Occipital lobe (tissue), 2 donors: ENCODE measurements around the gene B4GALT1. TPM values are rescaled to one million over a fixed set of nuclear protein-coding genes. Genes with fewer than 3 reads are reported as not detected.

Experiments
- DNase-seq: peaks from one replicate; lab custom pipeline; 2025; lab: John Stamatoyannopoulos, UW
- total RNA-seq: library from RNA; depleted of rRNA; stranded (reverse); fragments of >200 nt; gene quantifications from one replicate; pipeline ENCODE4 v1.2.3, GENCODE V29; 2014

Gene B4GALT1
- total RNA-seq, 1 donor from 2014 or later: 1.2 TPM

DNA sequence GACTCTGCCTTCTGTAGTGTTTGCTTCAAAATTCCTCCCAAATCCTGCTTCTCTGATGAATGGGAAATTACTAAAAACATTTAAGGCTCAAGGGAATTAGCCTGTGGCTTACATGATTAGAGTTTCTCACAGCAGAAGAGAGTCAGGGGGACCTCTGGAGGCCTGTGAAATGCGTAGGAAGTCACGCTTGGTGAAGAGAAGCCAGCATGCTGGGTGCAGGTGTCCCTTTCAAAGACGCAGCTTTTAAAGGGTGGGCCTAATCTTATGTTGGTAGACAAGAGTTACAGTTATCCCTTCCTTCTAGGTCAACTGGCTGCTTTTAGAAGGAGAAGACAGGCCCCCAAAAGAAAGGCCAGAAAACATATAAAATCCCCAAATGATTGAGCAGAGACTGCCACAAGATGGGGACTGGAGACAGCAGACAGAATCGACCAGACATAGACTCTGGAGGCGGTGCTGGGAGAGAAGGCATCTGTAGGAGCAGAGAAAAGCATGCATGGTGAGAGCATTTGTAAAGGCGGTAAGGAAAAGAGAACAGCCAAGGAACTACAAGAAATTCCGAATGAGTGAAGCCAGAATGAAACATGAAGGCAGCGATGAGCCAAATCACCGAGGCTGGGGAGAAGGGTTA, 42.3 kb downstream of the B4GALT1 start:
- no peak for DNase-seq

DNA sequence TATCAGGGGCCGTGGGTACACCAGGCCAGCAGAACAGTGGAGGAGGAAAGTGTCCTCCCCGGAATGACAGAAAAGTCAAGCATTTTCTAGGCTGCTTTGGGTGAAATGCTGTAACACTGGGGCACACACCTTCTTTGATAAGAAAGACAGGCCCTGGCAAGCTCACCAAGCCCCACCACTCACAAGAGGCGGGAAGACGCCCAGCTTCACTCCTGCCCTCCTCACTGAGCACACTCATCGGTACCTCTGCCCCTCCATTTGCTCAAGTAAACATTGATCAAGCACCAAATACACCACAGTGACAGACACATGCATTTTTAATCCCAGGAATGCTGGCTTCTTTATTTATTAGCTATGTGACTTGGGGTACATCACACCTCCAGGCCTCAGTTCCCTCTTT, 43.1 kb downstream of the B4GALT1 start:
- DNase-seq: no peak

- no peak for DNase-seq
These were observed 43.6 kb downstream of the B4GALT1 start for GRCh38 chr9:33123407-33124031.

DNA sequence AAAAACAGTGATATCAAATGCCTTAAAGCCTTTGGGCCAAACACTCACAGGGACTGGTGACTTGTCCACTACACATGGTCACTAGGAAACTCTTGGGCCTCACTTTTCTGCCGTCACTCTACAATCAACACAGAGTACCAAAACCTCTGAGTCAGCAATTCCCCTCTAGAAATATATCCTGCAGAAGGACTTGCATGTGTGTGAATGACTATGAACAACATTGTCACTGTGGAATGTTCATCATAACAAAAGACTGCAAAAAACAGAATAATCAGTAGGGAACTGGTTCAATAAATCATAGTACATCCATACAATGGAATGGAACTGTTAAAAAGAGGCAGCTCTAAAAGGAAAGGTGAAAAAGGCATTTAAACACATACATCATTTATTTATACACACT, 46.5 kb downstream of the B4GALT1 start:
- DNase-seq: no peak

- no peak for DNase-seq
These were observed 49.3 kb downstream of the B4GALT1 start for GRCh38 chr9:33117796-33118195.

- DNase-seq: no peak
These were observed 49.8 kb downstream of the B4GALT1 start for GRCh38 chr9:33117306-33117705.

GRCh38 chr9:33116860-33117259, 50.3 kb downstream of the B4GALT1 start:
- no peak for DNase-seq

DNA sequence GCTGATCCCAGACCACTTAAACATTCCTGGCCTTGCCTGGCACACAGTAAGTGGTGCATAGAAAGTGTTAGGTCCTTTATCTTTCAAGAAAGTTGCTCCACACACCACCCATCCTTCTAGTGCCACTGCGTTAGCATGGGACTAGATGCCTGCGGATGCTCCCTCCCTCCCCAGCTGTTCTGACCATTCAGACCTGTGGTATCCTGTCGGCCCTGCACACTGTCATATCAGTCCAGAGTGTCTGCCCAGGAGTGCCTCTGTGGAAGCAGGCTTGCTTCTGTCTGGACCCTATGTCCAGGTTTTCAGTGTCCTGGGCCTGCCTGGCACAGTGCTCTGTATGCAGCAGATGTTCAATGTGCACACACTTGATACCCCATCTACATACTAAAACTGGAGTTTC, 52.4 kb downstream of the B4GALT1 start:
- no peak for DNase-seq

DNA sequence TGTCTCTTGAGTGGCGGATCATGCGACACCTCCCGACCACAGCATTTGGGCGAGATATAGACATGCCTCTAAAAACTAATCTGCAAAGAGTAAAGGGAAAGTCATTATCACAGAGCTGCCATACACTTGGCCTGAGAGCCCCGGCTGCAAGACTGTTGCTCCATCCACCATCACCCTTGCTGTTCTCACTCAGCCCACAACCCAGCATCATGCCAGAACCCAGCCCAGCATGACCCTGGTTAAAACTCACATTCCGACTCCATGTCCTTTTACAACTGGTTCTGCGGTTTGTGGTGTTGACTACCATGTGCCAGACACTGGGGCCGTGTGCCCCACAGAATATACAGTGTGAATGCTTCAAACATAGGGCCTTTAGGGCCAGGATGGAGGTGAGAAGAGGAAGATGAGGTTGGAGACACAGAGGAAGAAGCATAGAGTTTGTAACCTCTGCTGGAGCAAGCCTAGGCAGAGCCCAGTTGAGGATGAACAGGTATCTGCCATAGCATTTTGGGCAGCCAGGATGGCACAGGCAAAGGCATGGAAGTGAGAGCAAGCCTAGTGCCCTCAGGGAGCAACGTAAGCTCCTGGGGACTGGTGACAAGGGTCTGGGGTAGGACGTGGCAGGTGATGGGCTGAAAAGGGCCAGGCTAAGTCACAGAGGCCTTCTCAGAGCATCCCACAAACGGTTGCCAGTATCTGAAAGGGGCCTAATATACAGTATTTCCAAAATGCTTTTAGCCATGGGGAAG, 53.2 kb downstream of the B4GALT1 start:
- DNase-seq: no peak

DNA sequence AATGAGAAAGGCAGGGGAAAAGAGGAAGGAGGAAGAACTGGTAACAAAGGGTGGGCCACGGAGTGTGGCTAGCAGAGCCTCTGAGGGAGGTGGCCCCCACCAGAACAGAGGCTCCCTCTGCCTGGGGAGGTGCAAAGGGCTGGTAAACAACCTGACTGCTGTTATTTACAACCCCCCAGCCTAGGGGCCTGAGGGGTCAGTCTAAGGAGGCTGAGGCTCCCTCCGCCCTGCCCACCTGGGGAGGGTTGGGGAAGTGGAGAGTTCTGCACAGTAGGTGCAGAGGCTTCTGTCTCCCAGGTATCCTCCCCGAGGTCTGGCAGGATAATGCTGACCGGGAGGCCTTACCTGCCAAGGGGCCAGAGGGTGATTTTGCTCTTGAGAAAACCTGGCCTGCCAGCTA, 55.0 kb downstream of the B4GALT1 start:
- no peak for DNase-seq

- no peak for DNase-seq
These were observed 55.5 kb downstream of the B4GALT1 start for GRCh38 chr9:33111631-33112030.

DNA sequence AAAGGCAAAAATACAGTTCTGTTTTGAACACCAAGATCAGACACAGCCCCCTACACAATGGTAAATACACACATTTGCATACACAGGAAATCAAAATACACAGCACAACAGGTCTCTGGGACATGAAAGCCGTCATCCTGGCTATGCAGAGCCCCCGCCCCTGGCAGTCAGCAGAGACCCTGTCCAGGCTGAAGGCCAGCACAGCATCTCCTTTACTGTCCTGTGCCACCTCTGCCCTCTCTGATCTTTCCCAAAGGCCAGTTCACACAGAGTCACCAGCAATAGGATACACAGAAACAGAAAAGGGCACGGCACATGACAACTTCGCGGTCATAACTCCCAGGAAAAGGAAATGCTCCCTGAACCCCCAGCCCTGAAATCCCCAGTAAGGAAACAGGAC, 56.5 kb downstream of the B4GALT1 start:
- DNase-seq: no peak

GRCh38 chr9:33109850-33110595, 57.1 kb downstream of the B4GALT1 start:
- no peak for DNase-seq

DNA sequence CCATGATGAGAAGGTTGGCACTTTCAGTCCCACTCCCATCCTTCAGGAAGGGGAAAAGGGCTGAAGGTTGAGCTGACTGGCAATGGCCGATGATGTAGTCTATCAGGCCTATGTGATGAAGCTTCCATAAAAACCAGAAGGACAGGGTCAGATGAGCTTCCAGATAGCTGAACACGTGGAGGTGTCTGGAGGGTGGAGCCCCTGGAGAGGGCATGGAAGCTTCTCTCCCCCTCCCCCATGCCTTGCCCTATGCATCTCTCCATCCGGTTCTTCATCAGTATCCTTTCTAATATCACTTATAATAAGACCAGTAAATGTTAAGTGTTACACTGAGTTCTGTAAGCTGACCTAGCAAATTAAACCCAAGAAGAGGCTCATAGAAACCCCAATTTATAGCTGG, 58.0 kb downstream of the B4GALT1 start:
- DNase-seq: no peak

GRCh38 chr9:33108472-33108871, 58.7 kb downstream of the B4GALT1 start:
- no peak for DNase-seq

DNA sequence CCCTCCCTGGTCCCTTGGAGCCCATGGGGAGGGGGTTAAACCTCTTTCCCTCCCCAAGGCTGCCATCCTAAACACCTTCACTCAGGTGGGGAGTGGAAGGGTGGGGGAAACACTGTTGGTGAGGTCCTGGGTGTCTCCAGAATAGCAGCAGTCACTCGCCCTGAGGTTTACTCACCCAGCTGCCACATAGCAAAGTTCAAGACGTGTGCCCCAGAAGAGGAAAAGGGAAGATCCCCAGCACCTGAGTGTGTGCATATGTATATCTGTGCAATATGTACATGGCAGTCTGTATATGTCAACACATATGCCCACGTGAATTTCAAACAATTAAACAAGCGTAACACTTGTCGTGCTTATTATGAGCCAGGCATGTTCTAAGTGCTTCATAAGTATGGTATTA, 59.4 kb downstream of the B4GALT1 start:
- DNase-seq: no peak

GRCh38 chr9:33106827-33107621, 60.1 kb downstream of the B4GALT1 start:
- no peak for DNase-seq

DNA sequence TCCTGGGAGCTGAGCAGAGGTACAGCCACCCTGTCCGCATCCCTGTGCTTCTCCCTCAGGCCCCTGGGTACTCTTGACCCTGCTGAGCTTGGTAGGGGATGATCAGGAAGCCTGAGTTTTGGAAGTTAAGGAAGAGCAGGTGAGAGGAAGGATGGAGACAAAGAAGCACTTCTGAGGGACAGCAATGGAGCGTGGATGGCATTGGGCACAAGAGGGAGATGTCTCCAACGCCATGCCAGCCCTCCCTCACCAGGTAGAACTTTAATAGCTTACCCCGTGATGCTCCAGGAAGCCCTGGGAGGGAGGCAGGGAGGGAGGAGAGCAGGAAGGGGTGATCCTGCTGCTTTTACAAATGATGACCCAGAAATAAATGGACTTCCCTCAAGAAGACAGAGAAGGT, 60.8 kb downstream of the B4GALT1 start:
- no peak for DNase-seq

GRCh38 chr9:33105959-33106358, 61.2 kb downstream of the B4GALT1 start:
- DNase-seq: no peak

DNA sequence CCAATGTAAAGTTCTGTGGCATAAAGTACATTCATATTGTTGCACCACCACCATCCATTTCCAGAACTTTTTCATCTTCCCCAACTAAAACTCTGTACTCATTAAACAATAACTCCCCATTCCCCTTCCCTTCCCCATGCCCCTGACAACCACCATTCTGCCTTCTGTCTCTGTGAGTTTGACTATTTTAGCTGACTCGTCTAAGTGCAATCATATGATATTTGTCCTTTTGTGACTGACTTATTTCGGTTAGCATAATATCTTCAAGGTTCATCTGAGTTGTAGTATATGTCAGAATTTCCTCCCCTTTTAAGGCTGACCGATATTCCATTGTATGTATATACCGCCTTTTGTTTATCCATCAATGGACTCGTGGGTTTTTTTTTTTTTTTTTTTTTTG, 61.6 kb downstream of the B4GALT1 start:
- no peak for DNase-seq

- DNase-seq: no peak
These were observed 62.7 kb downstream of the B4GALT1 start for GRCh38 chr9:33104401-33104800.
